ENCODE data around the gene CDK17.
"Not testable (repeated sequence)": the region's sequence is repeated elsewhere in the genome, so short reads cannot be mapped to it uniquely, and the experiment has no call there.

Gene CDK17

GRCh38 chr12:96399919-96400630 is at the start of gene CDK17:
CDK17 (minus strand) TSS chr12:96400439; CDS start chr12:96334836, 65,603 bp downstream.
- in situ Hi-C loops (cut with MboI; ENCODE audit: low sequenced_read_pairs), result no loop called here

GRCh38 chr12:96448300-96448699 is 48.1 kb upstream of the CDK17 start:
- in situ Hi-C loops (cut with MboI; ENCODE audit: low sequenced_read_pairs), result no loop called here

DNA sequence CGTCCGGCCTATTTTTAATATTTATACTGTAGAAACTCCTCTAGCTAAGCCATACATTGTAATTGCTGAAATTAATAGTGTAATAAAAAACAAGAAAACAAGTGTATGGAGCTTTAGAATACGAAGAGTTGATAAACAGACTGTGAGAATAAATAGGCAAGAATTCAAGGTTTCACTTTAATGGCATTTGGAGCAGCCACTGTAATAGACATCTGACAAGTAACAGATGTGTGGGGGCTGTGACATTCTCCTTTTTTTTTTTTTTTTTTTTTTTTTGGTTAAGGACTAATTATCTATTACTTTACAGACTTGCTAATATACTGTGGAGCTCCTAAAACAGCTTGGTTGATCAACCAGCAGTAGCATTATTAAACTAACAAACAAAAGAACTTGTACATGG is 47.0 kb upstream of the CDK17 start:
- in situ Hi-C loops (cut with MboI; ENCODE audit: low sequenced_read_pairs), result no loop called here

DNA sequence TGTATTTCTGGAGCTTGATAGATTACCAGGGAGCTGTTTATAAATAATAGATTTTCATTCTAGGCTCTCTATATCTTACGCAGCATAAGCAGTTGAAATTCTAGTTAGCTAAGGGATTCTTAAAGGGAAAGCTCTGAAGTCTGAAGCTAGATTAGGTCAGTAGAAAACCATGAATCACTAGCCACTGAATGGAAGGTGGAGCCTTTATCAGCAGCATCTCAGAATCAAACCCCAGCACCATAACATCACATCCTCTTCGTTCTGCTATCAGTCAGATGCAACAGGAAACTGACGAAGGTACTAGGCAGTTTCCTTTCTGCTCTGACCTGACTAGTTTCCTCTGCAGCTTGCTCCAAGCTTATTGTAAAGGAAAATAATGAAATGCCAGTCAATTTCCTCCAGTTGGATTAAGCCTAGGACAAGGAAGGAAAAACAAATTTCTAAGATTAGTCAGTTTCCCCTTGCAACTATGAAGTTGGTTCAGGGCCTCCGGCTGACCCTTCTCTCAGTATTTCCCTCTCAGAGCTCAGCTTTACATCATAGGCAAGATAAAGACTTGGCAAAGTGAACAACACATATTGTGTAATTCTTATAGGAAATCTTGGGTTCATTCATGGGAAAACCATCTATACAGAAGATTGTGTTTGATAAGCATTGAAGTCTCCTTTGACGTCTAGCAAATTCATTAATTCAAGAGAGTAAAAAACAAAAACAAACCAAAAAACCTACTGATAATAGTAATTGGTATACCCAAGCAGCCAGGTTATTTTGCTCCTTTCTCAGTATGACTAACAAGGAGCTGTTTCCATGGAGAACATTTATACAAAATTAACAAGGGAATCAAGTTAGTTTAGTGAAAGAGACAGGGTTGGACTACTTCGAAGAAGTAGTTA is 45.7 kb upstream of the CDK17 start:
- in situ Hi-C loops (cut with MboI; ENCODE audit: low sequenced_read_pairs), result no loop called here

GRCh38 chr12:96444399-96444798 is 44.2 kb upstream of the CDK17 start:
- in situ Hi-C loops (cut with MboI; ENCODE audit: low sequenced_read_pairs), result no loop called here

- in situ Hi-C loops (cut with MboI; ENCODE audit: low sequenced_read_pairs), result no loop called here
Measured at GRCh38 chr12:96442906-96443305, 42.7 kb upstream of the CDK17 start.

- in situ Hi-C loops (cut with MboI; ENCODE audit: low sequenced_read_pairs), result no loop called here
Measured at GRCh38 chr12:96441816-96442215, 41.6 kb upstream of the CDK17 start.

- in situ Hi-C loops (cut with MboI; ENCODE audit: low sequenced_read_pairs), result no loop called here
Measured at GRCh38 chr12:96438330-96438729, 38.1 kb upstream of the CDK17 start.

GRCh38 chr12:96437171-96437445 is 36.9 kb upstream of the CDK17 start:
- in situ Hi-C loops (cut with MboI; ENCODE audit: low sequenced_read_pairs), result no loop called here

- in situ Hi-C loops (cut with MboI; ENCODE audit: low sequenced_read_pairs), result no loop called here
Measured at GRCh38 chr12:96436366-96437170, 36.3 kb upstream of the CDK17 start.

DNA sequence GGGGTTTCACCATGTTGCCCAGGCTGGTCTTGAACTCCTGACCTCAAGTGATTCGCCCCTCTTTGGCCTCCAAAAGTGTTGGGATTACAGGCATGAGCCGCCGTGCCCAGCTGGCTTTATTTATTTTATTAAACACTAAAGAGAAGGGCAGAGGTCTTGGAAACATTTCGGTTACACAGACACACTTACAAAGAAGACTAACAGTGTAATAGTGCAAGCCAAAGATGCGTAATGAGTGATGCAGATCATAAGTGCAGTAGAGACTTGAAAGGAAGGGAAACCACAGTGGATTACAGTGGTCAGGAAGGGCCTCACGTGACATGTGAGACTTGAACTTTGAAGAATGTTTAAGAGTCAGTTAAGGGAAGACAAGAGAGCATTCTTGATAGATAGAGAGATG is 33.9 kb upstream of the CDK17 start:
- in situ Hi-C loops (cut with MboI; ENCODE audit: low sequenced_read_pairs), result no loop called here

DNA sequence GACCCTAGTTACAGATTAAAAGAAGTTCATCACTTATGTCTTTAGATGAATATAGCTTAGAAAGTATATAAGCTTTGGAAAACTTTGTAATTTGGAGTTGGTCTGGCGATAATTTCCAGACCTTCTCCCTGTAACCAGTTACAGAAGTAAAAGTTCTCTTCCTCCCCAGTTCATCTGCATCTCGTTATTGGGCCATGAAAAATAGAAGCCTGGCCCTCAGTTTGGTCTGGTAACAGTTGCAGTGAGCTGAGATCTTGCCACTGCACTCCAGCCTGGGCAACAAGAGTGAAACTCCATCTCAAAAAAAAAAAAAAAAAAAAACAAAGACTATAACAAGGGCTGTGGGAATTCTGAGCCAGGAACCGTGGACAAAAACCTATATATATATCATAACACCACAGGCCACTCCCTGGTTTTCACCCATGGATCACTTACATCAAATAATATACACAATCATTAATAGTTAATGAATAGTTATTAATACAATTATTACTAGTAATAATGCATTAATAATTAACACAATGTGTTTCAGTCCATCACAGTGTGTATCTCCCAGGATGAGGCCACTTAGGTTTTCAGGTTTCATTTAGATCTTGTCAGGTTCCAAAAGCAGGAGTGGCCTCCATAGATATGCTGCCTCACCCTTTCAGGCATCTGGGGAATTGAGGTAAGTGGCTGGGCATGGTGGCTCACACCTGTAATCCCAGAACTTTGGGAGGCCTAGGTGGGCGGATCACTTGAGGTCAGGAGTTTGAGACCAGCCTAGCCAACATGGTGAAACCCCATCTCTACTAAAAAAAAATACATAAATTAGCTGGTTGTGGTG is 32.5 kb upstream of the CDK17 start:
- in situ Hi-C loops (cut with MboI; ENCODE audit: low sequenced_read_pairs), result not testable (repeated sequence)

- in situ Hi-C loops (cut with MboI; ENCODE audit: low sequenced_read_pairs), result no loop called here
Measured at GRCh38 chr12:96431067-96431466, 30.8 kb upstream of the CDK17 start.

DNA sequence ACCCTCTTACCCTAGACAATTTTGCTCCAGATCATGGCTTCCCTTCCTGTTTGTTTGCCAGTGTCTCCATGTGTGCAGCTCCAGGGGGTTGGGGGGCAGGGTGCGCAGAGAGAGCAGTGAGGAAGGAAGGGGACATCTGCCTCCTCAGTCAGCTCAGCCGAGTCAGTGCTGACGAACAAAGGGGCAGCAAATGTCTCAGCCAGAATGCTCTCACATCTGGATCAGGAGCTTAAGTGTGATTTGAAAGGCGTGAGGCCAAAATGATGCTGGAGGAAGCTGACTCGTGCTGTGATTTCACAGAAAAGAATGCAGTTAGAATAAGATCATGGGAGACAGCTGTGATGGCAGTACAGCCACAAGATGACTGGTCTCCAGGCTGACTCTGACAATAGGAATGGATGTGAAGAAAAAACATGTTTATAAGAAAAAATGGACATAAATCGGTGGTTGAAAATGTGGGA is 27.1 kb upstream of the CDK17 start:
- in situ Hi-C loops (cut with MboI; ENCODE audit: low sequenced_read_pairs), result no loop called here

- in situ Hi-C loops (cut with MboI; ENCODE audit: low sequenced_read_pairs), result no loop called here
Measured at GRCh38 chr12:96425951-96426350, 25.7 kb upstream of the CDK17 start.

GRCh38 chr12:96425321-96425720 is 25.1 kb upstream of the CDK17 start:
- in situ Hi-C loops (cut with MboI; ENCODE audit: low sequenced_read_pairs), result no loop called here

DNA sequence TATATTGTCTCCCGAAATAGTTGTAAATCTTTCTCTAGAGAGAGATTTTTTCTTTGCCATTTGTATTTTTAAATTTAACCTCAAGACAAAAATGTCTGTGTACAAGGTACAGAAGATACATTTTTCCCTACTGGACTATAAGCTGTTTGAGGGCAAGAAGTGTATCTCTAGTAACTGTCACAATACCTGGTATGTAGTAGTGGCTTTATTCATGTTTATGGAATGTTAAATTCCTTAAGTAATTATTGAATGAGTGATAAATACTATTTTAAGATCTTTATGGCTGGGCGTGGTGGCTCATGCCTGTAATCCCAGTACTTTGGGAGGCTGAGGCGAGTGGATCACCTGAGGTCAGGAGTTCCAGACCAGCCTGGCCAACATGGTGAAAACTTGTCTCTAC is 24.4 kb upstream of the CDK17 start:
- in situ Hi-C loops (cut with MboI; ENCODE audit: low sequenced_read_pairs), result no loop called here

DNA sequence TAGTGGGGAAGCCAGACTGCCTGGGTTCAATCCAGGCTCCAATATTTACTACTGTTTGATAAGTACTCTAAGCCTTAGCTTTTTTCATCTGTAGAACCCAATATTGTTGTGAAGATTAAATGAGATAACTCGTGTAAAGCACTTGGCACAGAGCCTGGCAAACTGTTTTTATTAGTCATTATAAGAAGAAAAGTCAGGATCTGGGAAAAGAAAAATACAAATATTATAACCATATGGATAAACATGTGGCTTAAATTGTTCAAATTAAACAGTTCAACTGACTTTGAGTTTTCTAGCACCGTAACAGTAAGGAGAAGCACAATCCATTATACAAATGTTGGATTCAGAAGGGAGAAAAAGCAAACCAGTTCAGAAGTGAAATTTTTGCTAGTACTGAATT is 22.0 kb upstream of the CDK17 start:
- in situ Hi-C loops (cut with MboI; ENCODE audit: low sequenced_read_pairs), result no loop called here

DNA sequence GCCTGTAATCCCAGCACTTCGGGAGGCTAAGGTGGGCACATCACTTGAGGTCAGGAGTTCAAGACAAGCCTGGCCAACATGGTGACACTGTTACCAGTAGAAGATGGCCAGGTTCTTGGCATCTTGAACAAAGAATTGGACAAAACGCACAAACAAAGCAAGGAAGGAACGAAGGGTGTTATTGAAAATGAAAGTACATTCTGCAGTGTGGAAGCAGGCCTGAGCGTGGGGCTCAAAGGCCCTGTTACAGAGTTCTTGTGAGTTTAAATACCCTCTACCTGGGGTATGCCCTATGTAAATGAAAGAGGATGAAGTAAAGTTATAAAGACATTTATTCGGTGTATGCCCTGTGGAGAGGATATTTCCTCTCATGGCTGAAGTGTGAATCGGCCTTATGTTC is 20.8 kb upstream of the CDK17 start:
- in situ Hi-C loops (cut with MboI; ENCODE audit: low sequenced_read_pairs), result no loop called here

- in situ Hi-C loops (cut with MboI; ENCODE audit: low sequenced_read_pairs), result no loop called here
Measured at GRCh38 chr12:96420277-96420835, 20.1 kb upstream of the CDK17 start.
